DND-41 (cell line): ENCODE results near the gene CKAP5.

Experiments used
- ATAC-seq: fragments of 200-7000 bp; cut with Tn5 transposase; 3 replicates; pipeline ENCODE4 v1.9.1; 2021; ENCODE audit warnings: low read depth; ENCODE audit not compliant: insufficient read depth
- DNase-seq: peaks from one replicate; pipeline ENCODE4 v3.0.0-alpha.2; 2020
- H2AFZ ChIP-seq: 2 replicates; pipeline ENCODE4 v1.6.0; 2012; ENCODE audit warnings: low read depth, low read length
- H3K27ac ChIP-seq: 2 replicates; pipeline ENCODE4 v1.5.1; 2012; ENCODE audit warnings: low read length, inconsistent platforms
- H3K27me3 ChIP-seq: fragments of 200-600 bp; sonication (generic); 2 replicates; pipeline ENCODE4 v1.6.0; 2012; ENCODE audit warnings: low read length, mild to moderate bottlenecking, inconsistent platforms; ENCODE audit not compliant: insufficient read depth, poor library complexity
- H3K36me3 ChIP-seq: 2 replicates; pipeline ENCODE4 v1.5.1; 2012; ENCODE audit warnings: low read length, inconsistent platforms; ENCODE audit not compliant: insufficient read depth
- H3K4me1 ChIP-seq: 2 replicates; pipeline ENCODE4 v1.5.1; 2012; ENCODE audit warnings: mild to moderate bottlenecking, low read length; ENCODE audit not compliant: insufficient read depth
- H3K4me2 ChIP-seq: 2 replicates; pipeline ENCODE4 v1.6.0; 2012; ENCODE audit warnings: mild to moderate bottlenecking, moderate library complexity, low read length, inconsistent platforms; ENCODE audit not compliant: insufficient read depth
- H3K4me3 ChIP-seq, 2 experiments: fragments of 200-600 bp in 1 of 2; shearing (Covaris generic) in 1 of 2; 2 replicates each; pipeline ENCODE4 v1.5.1; 2012 to 2016; ENCODE audit warnings: inconsistent platforms in 2 of 2, low read length in 2 of 2, mild to moderate bottlenecking in 2 of 2, low read depth in 1 of 2, moderate library complexity in 1 of 2
- H3K79me2 ChIP-seq: 2 replicates; pipeline ENCODE4 v1.6.0; 2012; ENCODE audit warnings: low read length, inconsistent platforms; ENCODE audit not compliant: insufficient read depth
- H3K9ac ChIP-seq: 2 replicates; pipeline ENCODE4 v1.6.0; 2012; ENCODE audit warnings: low read depth, mild to moderate bottlenecking, inconsistent platforms, low read length, moderate library complexity
- H3K9me3 ChIP-seq: 2 replicates; pipeline ENCODE4 v1.5.1; 2012; ENCODE audit warnings: low read length, moderate library complexity, mild to moderate bottlenecking, inconsistent platforms; ENCODE audit not compliant: insufficient read depth, severe bottlenecking
- H4K20me1 ChIP-seq: 2 replicates; pipeline ENCODE4 v1.6.0; 2012; ENCODE audit warnings: low read length; ENCODE audit not compliant: insufficient read depth
- CTCF ChIP-seq: IDR thresholded peaks from 2 replicates; pipeline ENCODE4 v1.5.1; 2012; ENCODE audit warnings: borderline replicate concordance, low read length, moderate library complexity, mild to moderate bottlenecking; ENCODE audit not compliant: poor library complexity, severe bottlenecking; ENCODE audit errors: extremely low read depth
- EZH2 ChIP-seq: IDR thresholded peaks from 3 replicates; pipeline ENCODE4 v1.6.1; 2012; ENCODE audit warnings: borderline replicate concordance, low read depth, mild to moderate bottlenecking, moderate library complexity, low read length, inconsistent platforms; ENCODE audit not compliant: severe bottlenecking

Gene CKAP5

GRCh38 chr11:46762248-46762647 is 83.8 kb downstream of the CKAP5 start:
- Histone ChIP-seq H3K9me3 (no peaks in the 10 kb centered on the region), H3K36me3 (peaks cover 95% of the 10 kb centered on the region)
- ATAC-seq = no peak

GRCh38 chr11:46761807-46762206 is 84.3 kb downstream of the CKAP5 start:
- no peak for DNase-seq
- Histone ChIP-seq H3K4me1 (no peaks in the 10 kb centered on the region), H3K27me3 (no peaks in the 10 kb centered on the region), H3K79me2 (no peaks in the 10 kb centered on the region), H3K9me3 (no peaks in the 10 kb centered on the region), H3K4me3 (no peak overlapping the region), H3K27ac (no peak overlapping the region), H3K9ac (no peak overlapping the region), H2AFZ (no peak overlapping the region), H3K4me2 (no peak overlapping the region), H3K36me3 (peaks cover 96% of the 10 kb centered on the region), H4K20me1 (no peaks in the 10 kb centered on the region)
- ATAC-seq = no peak
- no peak for TF ChIP-seq EZH2
- TF ChIP-seq CTCF = no peak

More at GRCh38 chr11:46762248-46762647, 83.8 kb downstream of the CKAP5 start:
- DNase-seq = no peak
- Histone ChIP-seq H3K9ac (no peak overlapping the region), H3K4me2 (no peak overlapping the region), H3K4me3 (no peak overlapping the region), H3K79me2 (no peaks in the 10 kb centered on the region), H4K20me1 (no peaks in the 10 kb centered on the region), H3K27ac (no peak overlapping the region), H2AFZ (no peak overlapping the region), H3K27me3 (no peaks in the 10 kb centered on the region), H3K4me1 (no peaks in the 10 kb centered on the region)
- no peak for TF ChIP-seq CTCF
- TF ChIP-seq EZH2 = no peak

GRCh38 chr11:46760429-46761128 is 85.5 kb downstream of the CKAP5 start:
- Histone ChIP-seq H4K20me1 (no peaks in the 10 kb centered on the region), H3K36me3 (peaks cover 94% of the 10 kb centered on the region), H3K9me3 (no peaks in the 10 kb centered on the region), H3K27me3 (no peaks in the 10 kb centered on the region), H2AFZ (no peak overlapping the region), H3K27ac (no peak overlapping the region), H3K79me2 (no peaks in the 10 kb centered on the region), H3K4me1 (no peaks in the 10 kb centered on the region), H3K9ac (no peak overlapping the region), H3K4me2 (no peak overlapping the region), H3K4me3 (no peak overlapping the region)
- ATAC-seq = no peak
- TF ChIP-seq EZH2 (no peak), CTCF (no peak)
- no peak for DNase-seq
